ENCODE data around the gene CBLC.

CBLC gene

DNA sequence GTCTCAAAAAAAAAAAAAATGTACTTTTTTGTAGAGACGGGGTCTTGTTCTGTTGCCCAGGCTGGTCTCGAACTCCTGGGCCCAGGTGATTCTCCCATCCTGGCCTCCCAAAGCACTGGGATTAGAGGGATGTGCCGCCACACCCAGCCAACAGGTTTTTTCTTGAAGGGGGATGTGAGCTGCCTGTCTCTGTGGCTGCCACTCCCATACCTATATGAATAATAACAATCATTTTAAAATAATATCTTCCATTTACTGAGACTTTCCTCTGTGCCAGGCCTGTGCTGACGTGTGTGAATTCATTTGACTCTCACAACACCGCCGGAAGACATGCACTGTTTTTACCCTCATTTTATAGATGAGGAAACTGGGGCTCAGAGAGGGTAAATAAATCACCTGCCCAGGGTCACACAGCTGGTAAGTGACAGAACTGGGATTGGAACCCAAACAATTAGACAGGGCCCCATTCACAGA lies 36.4 kb upstream of the CBLC start:
- DNase-seq (ENCODE audit: low read depth), result no peak
- H3K4me3 ChIP-seq (ENCODE audit: low read depth, low read length), result no peak overlapping the region
- TF ChIP-seq, protein P1, sequence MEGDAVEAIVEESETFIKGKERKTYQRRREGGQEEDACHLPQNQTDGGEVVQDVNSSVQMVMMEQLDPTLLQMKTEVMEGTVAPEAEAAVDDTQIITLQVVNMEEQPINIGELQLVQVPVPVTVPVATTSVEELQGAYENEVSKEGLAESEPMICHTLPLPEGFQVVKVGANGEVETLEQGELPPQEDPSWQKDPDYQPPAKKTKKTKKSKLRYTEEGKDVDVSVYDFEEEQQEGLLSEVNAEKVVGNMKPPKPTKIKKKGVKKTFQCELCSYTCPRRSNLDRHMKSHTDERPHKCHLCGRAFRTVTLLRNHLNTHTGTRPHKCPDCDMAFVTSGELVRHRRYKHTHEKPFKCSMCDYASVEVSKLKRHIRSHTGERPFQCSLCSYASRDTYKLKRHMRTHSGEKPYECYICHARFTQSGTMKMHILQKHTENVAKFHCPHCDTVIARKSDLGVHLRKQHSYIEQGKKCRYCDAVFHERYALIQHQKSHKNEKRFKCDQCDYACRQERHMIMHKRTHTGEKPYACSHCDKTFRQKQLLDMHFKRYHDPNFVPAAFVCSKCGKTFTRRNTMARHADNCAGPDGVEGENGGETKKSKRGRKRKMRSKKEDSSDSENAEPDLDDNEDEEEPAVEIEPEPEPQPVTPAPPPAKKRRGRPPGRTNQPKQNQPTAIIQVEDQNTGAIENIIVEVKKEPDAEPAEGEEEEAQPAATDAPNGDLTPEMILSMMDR (IDR thresholded peaks at IDR 0.05; ENCODE audit: control insufficient read depth, extremely low read depth, insufficient read depth), result no peak

DNA sequence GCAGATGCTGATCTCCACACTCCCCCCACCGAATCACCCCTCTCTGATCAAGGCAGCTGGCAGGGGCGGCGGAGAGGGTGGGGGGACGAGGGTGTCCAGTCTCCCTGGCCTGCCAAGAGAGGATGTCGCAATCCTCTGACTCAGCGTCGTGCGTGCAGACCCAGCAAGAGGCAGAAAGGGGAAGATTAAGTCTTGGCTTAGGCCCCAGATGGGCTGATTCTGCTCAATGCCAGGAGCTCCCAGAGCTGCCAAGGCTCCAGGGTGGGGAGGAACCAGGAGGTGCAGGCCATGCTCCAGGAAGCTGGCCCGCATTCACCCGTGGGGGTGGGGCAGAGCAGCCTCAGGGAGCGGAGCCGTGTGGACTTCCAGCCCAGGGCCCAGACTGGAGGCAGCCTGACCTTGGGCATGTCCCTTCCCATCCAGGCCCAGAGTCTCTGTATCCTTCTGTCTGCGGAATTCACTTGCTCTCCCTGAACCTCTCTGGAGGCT lies 35.8 kb upstream of the CBLC start:
- H3K4me3 ChIP-seq (ENCODE audit: low read depth, low read length), result no peak overlapping the region
- peak; percentile 97 for DNase-seq (ENCODE audit: low read depth)
- TF ChIP-seq, protein P1 (IDR thresholded peaks at IDR 0.05; ENCODE audit: control insufficient read depth, extremely low read depth, insufficient read depth), result no peak

DNA sequence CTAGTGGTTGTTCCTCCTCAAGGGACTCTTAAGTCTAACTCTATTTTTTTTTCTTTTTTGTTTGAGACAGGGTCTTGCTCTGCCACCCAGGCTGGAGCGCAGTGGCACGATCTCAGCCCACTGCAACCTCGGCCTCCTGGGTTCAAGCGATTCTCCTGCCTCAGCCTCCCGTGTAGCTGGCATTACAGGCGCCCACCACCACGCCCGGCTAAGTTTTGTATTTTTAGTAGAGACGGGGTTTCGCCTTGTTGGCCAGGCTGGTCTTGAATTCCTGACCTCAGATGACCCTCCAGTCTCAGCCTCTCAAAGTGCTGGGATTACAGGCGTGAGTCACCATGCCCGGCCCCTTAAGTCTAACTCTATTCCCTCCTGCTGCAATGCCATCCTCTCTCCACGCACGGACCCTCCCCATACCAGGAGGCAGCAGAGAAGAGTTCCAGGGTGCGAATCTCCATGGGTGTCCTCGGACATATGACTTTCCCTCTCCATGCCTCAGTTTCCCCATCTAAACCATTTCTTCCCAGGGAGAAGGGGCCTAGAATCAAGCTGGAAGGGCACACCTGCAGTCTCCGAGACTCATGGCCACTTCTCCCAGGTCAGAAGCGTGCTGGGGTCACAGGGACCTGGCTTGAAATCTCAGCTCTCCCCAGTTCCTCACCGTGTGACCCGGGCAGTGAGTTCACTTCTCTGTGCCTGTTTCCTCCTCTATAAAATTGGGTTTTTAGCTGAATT lies 35.2 kb upstream of the CBLC start:
- DNase-seq (ENCODE audit: low read depth), result no peak
- TF ChIP-seq, protein P1 (IDR thresholded peaks at IDR 0.05; ENCODE audit: control insufficient read depth, extremely low read depth, insufficient read depth), result no peak

DNA sequence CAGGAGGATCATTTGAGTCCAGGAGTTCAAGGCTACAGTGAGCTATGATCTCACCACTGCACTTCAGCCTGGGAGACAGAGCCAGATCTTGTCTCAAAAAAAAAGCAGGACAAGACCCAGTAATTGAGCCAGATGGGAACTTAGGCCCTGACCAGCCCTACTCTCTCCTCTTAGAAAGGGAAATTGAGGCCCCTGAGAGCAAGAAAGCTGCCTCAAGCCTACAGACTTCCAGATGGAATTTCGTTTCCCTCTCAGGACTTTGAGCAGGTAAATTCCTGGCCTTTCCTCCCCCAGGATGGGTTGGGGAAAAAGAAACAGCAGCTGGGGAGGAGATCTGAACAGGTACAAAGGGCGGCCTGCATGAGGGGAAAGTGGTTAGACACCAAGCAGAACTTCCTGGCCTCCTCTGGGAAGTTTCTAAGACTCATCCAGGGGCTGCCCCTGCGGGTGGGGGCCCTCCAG lies 32.8 kb upstream of the CBLC start:
- no peak for DNase-seq (ENCODE audit: low read depth)
- TF ChIP-seq, protein P1 (IDR thresholded peaks at IDR 0.05; ENCODE audit: control insufficient read depth, extremely low read depth, insufficient read depth), result no peak
- H3K4me3 ChIP-seq (ENCODE audit: low read depth, low read length), result no peak overlapping the region

More for the DNA sequence above, 35.2 kb upstream of the CBLC start:
- no peak overlapping the region for H3K4me3 ChIP-seq (ENCODE audit: low read depth, low read length)

DNA sequence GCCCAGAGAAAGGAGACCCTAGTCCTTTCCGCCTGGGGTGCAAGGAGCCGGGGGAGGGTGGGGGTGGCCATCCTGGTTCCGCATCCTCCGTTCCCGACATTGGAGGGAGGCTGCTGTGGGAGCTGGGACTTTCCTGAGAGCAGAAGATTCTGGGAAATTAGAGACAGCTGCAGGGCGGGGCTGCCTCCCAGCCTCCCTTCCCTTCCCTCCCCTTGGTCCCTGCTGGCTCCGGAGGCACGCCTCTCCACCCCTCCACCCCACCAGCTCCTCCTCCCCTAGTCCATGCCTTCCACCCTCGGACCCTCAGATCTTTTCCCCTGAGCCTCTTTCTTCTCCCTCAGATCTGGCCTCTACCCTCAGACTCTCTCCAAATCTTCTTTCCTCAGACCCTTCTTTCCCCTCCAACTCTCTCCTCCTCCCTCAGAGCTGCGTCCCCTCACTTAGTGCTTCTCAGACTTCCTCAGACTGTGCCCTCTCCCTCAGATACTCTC lies 32.3 kb upstream of the CBLC start:
- TF ChIP-seq, protein P1 (IDR thresholded peaks at IDR 0.05; ENCODE audit: control insufficient read depth, extremely low read depth, insufficient read depth), result no peak
- no peak overlapping the region for H3K4me3 ChIP-seq (ENCODE audit: low read depth, low read length)
- DNase-seq (ENCODE audit: low read depth), result no peak

DNA sequence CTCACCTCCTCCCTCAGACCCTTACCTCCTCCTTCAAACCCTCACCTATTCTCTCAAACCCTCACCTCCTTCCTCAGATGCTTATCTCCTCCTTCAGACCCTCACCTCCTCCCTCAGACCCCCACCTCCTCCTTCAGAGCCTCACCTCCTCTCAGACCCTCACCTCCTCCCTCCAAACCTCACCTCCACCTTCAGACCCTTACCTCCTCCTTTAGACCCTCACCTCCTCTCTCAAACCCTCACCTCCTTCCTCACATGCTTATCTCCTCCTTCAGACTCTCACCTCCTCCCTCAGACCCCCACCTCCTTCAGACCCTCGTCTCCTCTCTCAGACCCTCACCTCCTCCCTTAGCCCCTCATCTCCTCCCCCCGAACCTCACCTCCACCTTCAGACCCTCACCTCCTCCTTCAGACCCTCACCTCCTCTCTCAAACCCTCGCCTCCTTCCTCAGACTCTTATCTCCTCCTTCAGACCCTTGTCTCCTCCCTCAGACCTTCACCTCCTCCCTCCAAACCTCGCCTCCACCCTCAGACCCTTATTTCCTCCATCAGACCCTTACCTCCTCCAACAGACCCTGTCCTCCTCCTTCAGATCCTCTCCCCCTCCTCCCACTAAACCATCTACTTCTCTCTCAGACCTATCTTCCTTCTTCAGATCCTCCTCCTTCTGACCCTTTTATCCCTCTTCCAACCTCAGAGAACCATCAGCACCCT lies 31.6 kb upstream of the CBLC start:
- no peak overlapping the region for H3K4me3 ChIP-seq (ENCODE audit: low read depth, low read length)
- no peak for DNase-seq (ENCODE audit: low read depth)
- TF ChIP-seq, protein P1 (IDR thresholded peaks at IDR 0.05; ENCODE audit: control insufficient read depth, extremely low read depth, insufficient read depth), result no peak

Measured in LNCaP clone FGC (cell line).